Left renal pelvis (tissue), 4 donors: ENCODE results near the gene OR10A6. TPM values are rescaled to one million over a fixed set of nuclear protein-coding genes. Genes with fewer than 3 reads are reported as not detected.

ENCODE experiments used
- DNase-seq, 4 donors: peaks; one replicate each; pipeline ENCODE4 v3.0.0-alpha.2; 2013; ENCODE audit warnings: low read depth in 4 of 4, low spot score in 3 of 4
- polyA plus RNA-seq, 4 donors: library from polyadenylated mRNA; unstranded; fragments of 120-200 nt; gene quantifications; one replicate each; pipeline ENCODE4 v1.2.1, GENCODE V29; 2013; ENCODE audit not compliant: insufficient read length in 4 of 4

Gene OR10A6
- polyA plus RNA-seq, 4 donors, result 0.04 to 0.15 TPM; not detected in 2

- no peak for DNase-seq
Observed at GRCh38 chr11:7911011-7911410, 20.1 kb downstream of the OR10A6 start.

- DNase-seq, result no peak
Observed at GRCh38 chr11:7910286-7910788, 20.7 kb downstream of the OR10A6 start.

GRCh38 chr11:7909585-7910285 lies 21.3 kb downstream of the OR10A6 start:
- no peak for DNase-seq

GRCh38 chr11:7907121-7907520 lies 23.9 kb downstream of the OR10A6 start:
- no peak for DNase-seq

- DNase-seq, result no peak
Observed at GRCh38 chr11:7906481-7906880, 24.6 kb downstream of the OR10A6 start.

GRCh38 chr11:7905961-7906429 lies 25.1 kb downstream of the OR10A6 start:
- DNase-seq, result no peak

GRCh38 chr11:7905549-7905948 lies 25.5 kb downstream of the OR10A6 start:
- no peak for DNase-seq

GRCh38 chr11:7904917-7905316 lies 26.2 kb downstream of the OR10A6 start:
- DNase-seq, result no peak

- no peak for DNase-seq
Observed at GRCh38 chr11:7903940-7904339, 27.1 kb downstream of the OR10A6 start.

- DNase-seq, result no peak
Observed at GRCh38 chr11:7901319-7901854, 29.7 kb downstream of the OR10A6 start.

GRCh38 chr11:7900686-7901085 lies 30.4 kb downstream of the OR10A6 start:
- DNase-seq, result no peak

- no peak for DNase-seq
Observed at GRCh38 chr11:7899418-7899817, 31.6 kb downstream of the OR10A6 start.

- DNase-seq, result no peak
Observed at GRCh38 chr11:7898666-7899283, 32.3 kb downstream of the OR10A6 start.

- no peak for DNase-seq
Observed at GRCh38 chr11:7896009-7896785, 34.9 kb downstream of the OR10A6 start.

- DNase-seq, result no peak
Observed at GRCh38 chr11:7894251-7894650, 36.8 kb downstream of the OR10A6 start.

- no peak for DNase-seq
Observed at GRCh38 chr11:7893796-7894195, 37.3 kb downstream of the OR10A6 start.

- DNase-seq, result peak in 3 of 4 donors; percentile 24 to 32 (median 25)
Observed at GRCh38 chr11:7892840-7893254, 38.2 kb downstream of the OR10A6 start.

GRCh38 chr11:7892059-7892699 lies 38.9 kb downstream of the OR10A6 start:
- DNase-seq, result no peak

GRCh38 chr11:7890417-7891172 lies 40.5 kb downstream of the OR10A6 start:
- peak; percentile 20 to 65 (median 36) for DNase-seq

GRCh38 chr11:7889985-7890384 lies 41.1 kb downstream of the OR10A6 start:
- no peak for DNase-seq
